VCaP (cell line): Measurements from ENCODE around the gene FUOM.

Experiments
- H3K27ac ChIP-seq: fragments of 450-650 bp; 2 replicates; pipeline ENCODE4 v1.5.1; 2017
- TF ChIP-seq, protein P1 (sequence below): fragments of 450-650 bp; conservative IDR thresholded peaks from 2 replicates; pipeline ENCODE4 v1.5.1; 2017; ENCODE audit warnings: mild to moderate bottlenecking, moderate library complexity

The FUOM gene

DNA sequence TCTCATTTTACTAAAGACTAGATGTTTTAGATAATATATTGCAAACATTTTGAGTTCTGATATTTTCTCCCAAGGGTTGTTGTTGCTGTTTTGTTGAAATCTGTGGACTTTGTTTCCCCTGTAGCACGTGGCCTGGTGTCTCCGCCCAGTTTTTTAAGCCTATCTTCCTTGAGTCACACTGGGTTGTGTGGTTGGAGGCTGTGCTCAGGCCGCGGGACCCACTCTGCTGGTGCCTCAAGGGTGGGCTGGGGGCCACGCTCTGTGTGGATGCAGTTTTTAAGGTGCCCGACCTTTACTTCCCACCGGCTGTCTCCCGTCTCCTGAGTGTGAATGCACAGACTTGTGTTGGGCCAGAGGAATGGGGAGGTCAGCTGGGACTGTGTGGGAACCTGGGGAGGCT is 14.9 kb downstream of the FUOM start:
- TF ChIP-seq, protein P1, sequence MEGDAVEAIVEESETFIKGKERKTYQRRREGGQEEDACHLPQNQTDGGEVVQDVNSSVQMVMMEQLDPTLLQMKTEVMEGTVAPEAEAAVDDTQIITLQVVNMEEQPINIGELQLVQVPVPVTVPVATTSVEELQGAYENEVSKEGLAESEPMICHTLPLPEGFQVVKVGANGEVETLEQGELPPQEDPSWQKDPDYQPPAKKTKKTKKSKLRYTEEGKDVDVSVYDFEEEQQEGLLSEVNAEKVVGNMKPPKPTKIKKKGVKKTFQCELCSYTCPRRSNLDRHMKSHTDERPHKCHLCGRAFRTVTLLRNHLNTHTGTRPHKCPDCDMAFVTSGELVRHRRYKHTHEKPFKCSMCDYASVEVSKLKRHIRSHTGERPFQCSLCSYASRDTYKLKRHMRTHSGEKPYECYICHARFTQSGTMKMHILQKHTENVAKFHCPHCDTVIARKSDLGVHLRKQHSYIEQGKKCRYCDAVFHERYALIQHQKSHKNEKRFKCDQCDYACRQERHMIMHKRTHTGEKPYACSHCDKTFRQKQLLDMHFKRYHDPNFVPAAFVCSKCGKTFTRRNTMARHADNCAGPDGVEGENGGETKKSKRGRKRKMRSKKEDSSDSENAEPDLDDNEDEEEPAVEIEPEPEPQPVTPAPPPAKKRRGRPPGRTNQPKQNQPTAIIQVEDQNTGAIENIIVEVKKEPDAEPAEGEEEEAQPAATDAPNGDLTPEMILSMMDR, result no peak
- H3K27ac ChIP-seq, result no peak overlapping the region

DNA sequence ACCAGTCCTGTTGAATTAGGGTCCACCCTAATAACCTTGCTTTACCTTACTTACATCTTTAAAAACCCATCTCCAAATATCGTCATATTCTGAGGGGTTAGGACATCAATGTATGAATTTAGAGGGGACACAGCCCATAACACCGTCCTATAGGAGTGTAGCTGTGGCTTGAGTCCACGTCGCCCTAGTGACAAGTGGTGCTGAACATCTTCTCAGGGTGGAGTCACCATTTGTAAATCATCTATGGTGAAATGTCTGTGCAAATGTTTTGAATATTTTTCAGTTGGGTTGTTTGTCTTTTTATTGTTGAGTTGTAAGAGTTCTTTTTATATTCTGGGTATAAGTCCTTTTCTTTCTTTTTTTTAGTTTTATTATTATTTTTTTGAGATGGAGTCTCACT is 15.8 kb downstream of the FUOM start:
- no peak overlapping the region for H3K27ac ChIP-seq
- TF ChIP-seq, protein P1, result no peak

DNA sequence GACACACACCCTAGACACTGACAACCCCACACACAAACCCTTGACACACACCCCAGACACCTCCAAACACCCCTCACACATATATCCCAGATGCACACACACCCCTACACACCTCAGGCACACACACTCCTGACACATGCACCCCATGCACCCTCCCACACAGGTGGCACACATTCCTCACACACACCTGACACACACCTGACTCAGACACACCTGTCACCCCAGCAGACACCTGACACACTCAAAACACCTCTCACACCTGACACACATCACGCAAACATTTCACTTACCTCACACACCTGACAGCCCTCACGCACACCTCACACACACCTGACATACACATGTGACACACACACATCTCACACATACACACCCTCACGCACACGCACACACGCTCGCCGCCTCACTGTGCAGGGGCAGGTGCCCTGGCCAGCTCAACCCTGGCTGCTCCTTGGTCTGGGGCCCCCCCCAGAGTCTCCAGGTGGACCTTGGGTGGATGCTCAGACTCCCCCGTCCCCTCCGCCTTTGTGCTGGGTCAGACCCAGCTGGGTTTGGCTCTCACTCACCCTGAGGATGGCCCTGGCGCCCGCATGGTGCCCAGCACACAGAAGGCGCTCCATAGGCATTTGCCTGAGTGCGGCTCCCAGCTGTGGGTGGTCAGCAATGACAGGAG is 18.0 kb downstream of the FUOM start:
- TF ChIP-seq, protein P1, result no peak
- H3K27ac ChIP-seq, result no peak overlapping the region

DNA sequence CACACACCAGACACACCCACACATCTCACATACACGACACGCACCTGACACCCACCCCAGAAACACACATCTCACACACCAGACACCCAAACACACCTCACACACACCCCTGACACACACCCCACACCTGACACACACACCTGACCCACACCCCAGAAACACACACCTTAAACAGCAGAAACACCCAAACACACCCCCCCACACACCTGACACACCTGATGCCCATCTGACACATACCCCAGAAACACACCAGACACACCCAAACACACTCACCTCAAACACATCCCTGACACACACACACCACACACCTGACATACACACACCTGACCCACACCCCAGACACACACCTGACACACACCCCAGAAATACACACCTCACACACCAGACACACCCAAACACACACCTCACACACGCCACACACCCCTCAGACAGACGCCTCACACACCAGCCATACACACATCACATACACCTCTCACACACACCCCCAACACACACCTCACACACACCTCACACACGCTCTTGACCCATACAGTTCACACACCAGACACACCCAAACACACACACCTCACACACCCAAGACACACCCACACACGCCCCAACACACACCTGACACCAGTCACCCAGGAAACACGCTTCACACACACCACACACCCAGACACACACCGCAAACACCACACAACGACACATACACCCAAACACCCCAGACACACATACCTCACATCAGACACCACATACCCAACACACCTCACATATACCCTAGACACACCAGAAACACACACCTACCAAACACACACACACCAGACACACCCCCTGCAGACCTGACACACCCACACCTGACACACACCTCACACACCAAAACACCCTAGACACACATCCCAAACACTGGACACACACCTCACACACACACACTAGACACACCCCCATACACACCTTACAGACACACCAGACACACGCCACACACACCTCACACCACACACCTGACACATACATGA is 19.4 kb downstream of the FUOM start:
- no peak overlapping the region for H3K27ac ChIP-seq
- TF ChIP-seq, protein P1, result no peak

DNA sequence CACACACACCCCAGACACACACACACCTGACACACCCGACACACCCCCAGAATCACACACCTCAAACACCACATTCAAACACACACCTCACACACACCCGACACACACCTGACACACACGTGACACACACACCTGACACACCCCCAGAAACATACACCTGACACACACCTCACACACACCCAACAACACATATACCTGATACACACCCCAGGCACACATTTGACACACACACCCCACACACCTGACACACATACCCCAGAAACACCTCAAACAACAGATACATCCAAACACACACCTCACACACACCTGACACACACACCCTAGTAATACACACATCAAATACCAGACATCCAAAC is 20.5 kb downstream of the FUOM start:
- no peak overlapping the region for H3K27ac ChIP-seq
- TF ChIP-seq, protein P1, result no peak

DNA sequence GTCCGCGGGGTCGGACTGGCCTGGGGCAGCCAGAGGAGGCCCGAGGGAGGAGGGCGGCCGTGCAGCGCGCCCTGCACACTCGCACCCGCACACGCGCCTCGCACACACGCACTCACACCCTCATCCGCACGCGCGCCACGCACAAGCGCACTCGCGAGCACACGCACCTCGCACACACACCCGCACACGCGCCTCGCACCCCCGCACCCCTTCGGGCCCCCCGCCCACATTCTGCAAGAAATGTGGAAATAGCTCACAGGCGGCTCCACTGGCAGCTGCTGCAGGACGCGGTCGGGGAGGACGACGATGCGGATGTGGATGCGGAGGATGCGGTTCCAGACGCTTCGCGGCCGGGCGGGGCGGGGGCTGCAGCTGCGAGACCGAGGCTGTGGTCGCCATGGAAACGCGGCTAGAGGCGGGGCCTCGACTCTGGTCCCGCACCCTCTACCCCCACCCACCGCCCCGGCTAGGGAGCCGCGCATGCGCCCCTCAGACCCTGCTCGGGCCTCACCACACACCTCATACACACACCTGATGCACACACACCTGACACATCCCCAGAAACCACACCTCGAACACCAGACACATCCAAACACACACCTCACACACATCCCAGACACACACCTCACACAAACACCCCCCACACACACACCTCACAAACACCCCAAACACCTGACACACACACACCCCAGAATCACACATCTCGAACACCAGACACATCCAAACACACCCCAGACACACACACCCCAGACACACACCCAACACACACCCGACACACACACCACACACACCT is 21.0 kb downstream of the FUOM start, which contains the start of gene CALY:
CALY (minus strand) TSS at position 320 of the 793 bp plus-strand sequence. CDS start 7,907 bp downstream, outside the sequence.
- H3K27ac ChIP-seq, result no peak within 1 kb of the TSS
- TF ChIP-seq, protein P1, result no peak
